Skin epidermis (tissue), 12 donors: ENCODE data around the gene RAB8B.

Experiments
- H3K27ac ChIP-seq, 21 experiments: fragments of 200-600 bp; sonication (generic) in 11 of 21; one replicate each; pipeline ENCODE4 v1.5.0; 2020; ENCODE audit warnings: mild to moderate bottlenecking in 3 of 21, inconsistent platforms in 2 of 21, moderate library complexity in 2 of 21
- H3K4me3 ChIP-seq, 7 experiments: fragments of 200-600 bp; sonication (generic) in 2 of 7; one replicate each; pipeline ENCODE4 v1.5.0; 2020; ENCODE audit warnings: inconsistent platforms in 2 of 7, mild to moderate bottlenecking in 2 of 7, moderate library complexity in 1 of 7

RAB8B gene

GRCh38 chr15:63180746-63181145, 8.7 kb upstream of the RAB8B start:
- H3K27ac ChIP-seq, result no peak overlapping the region
- no peak overlapping the region for H3K4me3 ChIP-seq

- Histone ChIP-seq H3K27ac (no peak overlapping the region), H3K4me3 (no peak overlapping the region)
Measured at GRCh38 chr15:63181648-63182047, 7.8 kb upstream of the RAB8B start.

- H3K27ac ChIP-seq, result peak overlapping the region in 1 of 21 experiments; percentile 62
- H3K4me3 ChIP-seq, result no peak overlapping the region
Measured at GRCh38 chr15:63185206-63185605, 4.2 kb upstream of the RAB8B start.

GRCh38 chr15:63186065-63186464, 3.3 kb upstream of the RAB8B start:
- no peak overlapping the region for H3K4me3 ChIP-seq
- H3K27ac ChIP-seq, result peak overlapping the region in 2 of 21 experiments; percentile 6 to 63

GRCh38 chr15:63187589-63188226, 1.7 kb upstream of the RAB8B start:
- Histone ChIP-seq H3K4me3 (no peak overlapping the region), H3K27ac (no peak overlapping the region)

- H3K27ac ChIP-seq, result peak overlapping the region in 19 of 21 experiments; percentile 53 to 96 (median 87)
- peak overlapping the region; percentile 65 to 93 (median 87) for H3K4me3 ChIP-seq
Measured at GRCh38 chr15:63188247-63188925, 1.0 kb upstream of the RAB8B start.

GRCh38 chr15:63189941-63190768, 749 bp downstream of the RAB8B start:
- peak overlapping the region; percentile 65 to 93 (median 87) for H3K4me3 ChIP-seq
- peak overlapping the region; percentile 74 to 96 (median 89) for H3K27ac ChIP-seq

GRCh38 chr15:63190769-63191649, 1.6 kb downstream of the RAB8B start:
- H3K4me3 ChIP-seq, result peak overlapping the region; percentile 65 to 93 (median 87)
- peak overlapping the region in 14 of 21 experiments; percentile 26 to 96 (median 90) for H3K27ac ChIP-seq

GRCh38 chr15:63191895-63192618, 2.7 kb downstream of the RAB8B start:
- Histone ChIP-seq H3K4me3 (peak overlapping the region in 1 of 7 experiments; percentile 65), H3K27ac (peak overlapping the region in 13 of 21 experiments; percentile 6 to 95 (median 31))

- peak overlapping the region in 16 of 21 experiments; percentile 6 to 95 (median 27) for H3K27ac ChIP-seq
- H3K4me3 ChIP-seq, result peak overlapping the region in 1 of 7 experiments; percentile 65
Measured at GRCh38 chr15:63192619-63193206, 3.3 kb downstream of the RAB8B start.

GRCh38 chr15:63194302-63194701, 4.9 kb downstream of the RAB8B start:
- peak overlapping the region in 11 of 21 experiments; percentile 0 to 95 (median 48) for H3K27ac ChIP-seq
- no peak overlapping the region for H3K4me3 ChIP-seq

GRCh38 chr15:63194880-63195568, 5.6 kb downstream of the RAB8B start:
- no peak overlapping the region for H3K4me3 ChIP-seq
- peak overlapping the region in 7 of 21 experiments; percentile 0 to 95 (median 48) for H3K27ac ChIP-seq

GRCh38 chr15:63195569-63196015, 6.2 kb downstream of the RAB8B start:
- Histone ChIP-seq H3K27ac (peak overlapping the region in 3 of 21 experiments; percentile 1 to 95 (median 66)), H3K4me3 (no peak overlapping the region)

GRCh38 chr15:63196842-63197241, 7.4 kb downstream of the RAB8B start:
- Histone ChIP-seq H3K27ac (no peak overlapping the region), H3K4me3 (no peak overlapping the region)

- no peak overlapping the region for H3K27ac ChIP-seq
- no peak overlapping the region for H3K4me3 ChIP-seq
Measured at GRCh38 chr15:63197626-63198025, 8.2 kb downstream of the RAB8B start.

GRCh38 chr15:63198371-63199250, 9.2 kb downstream of the RAB8B start:
- H3K4me3 ChIP-seq, result no peak overlapping the region
- H3K27ac ChIP-seq, result no peak overlapping the region
